SK-N-SH (cell line): Measurements from ENCODE around the gene SCN4B.

Experiments
- ELF1 ChIP-seq: IDR thresholded peaks from 2 replicates; pipeline ENCODE4 v1.4.0; 2012
- FOXJ3 ChIP-seq: sonication (generic); formaldehyde crosslinking; IDR thresholded peaks from 2 replicates; pipeline ENCODE4 v1.5.1; 2020; ENCODE audit warnings: mild to moderate bottlenecking, missing genetic modification reagents
- GABPA ChIP-seq: IDR thresholded peaks from 2 replicates; pipeline ENCODE4 v1.4.0; 2012; ENCODE audit warnings: low read depth, mild to moderate bottlenecking
- JUND ChIP-seq: IDR thresholded peaks from 2 replicates; pipeline ENCODE4 v1.4.0; 2012
- MXI1 ChIP-seq: IDR thresholded peaks from 2 replicates; pipeline ENCODE4 v1.6.1; 2012; ENCODE audit warnings: mild to moderate bottlenecking, low read depth, low read length, improper control_type of control experiment
- NFIC ChIP-seq: IDR thresholded peaks from 2 replicates; pipeline ENCODE4 v1.4.0; 2012; ENCODE audit warnings: borderline replicate concordance
- POLR2AphosphoS5 ChIP-seq: IDR thresholded peaks from 2 replicates; pipeline ENCODE4 v1.6.1; 2012; ENCODE audit warnings: low read depth, low read length
- REST ChIP-seq: IDR thresholded peaks from 2 replicates; pipeline ENCODE4 v1.6.1; 2012; ENCODE audit warnings: mild to moderate bottlenecking, low read depth, low read length, moderate library complexity
- RFX5 ChIP-seq: IDR thresholded peaks from 2 replicates; pipeline ENCODE4 v1.6.1; 2012; ENCODE audit warnings: mild to moderate bottlenecking, improper control_type of control experiment, low read length
- SIN3A ChIP-seq: IDR thresholded peaks from 2 replicates; pipeline ENCODE4 v1.6.1; 2012; ENCODE audit warnings: low read depth, mild to moderate bottlenecking, low read length, moderate library complexity, borderline replicate concordance
- TAF1 ChIP-seq: IDR thresholded peaks from 2 replicates; pipeline ENCODE4 v1.6.1; 2012; ENCODE audit warnings: low read depth, mild to moderate bottlenecking, low read length, moderate library complexity, borderline replicate concordance
- YY1 ChIP-seq: IDR thresholded peaks from 2 replicates; pipeline ENCODE4 v1.4.0; 2012; ENCODE audit warnings: low read depth, mild to moderate bottlenecking
- TF ChIP-seq, protein P1 (sequence below): fragments of 200-600 bp; sonication (generic); IDR thresholded peaks from 2 replicates; pipeline ENCODE4 v1.6.1; 2017; ENCODE audit warnings: antibody characterized with exemption, mild to moderate bottlenecking, moderate library complexity
- TF ChIP-seq, protein P2 (sequence below): IDR thresholded peaks from 2 replicates; pipeline ENCODE4 v1.4.0; 2012; ENCODE audit warnings: low read depth

DNA sequence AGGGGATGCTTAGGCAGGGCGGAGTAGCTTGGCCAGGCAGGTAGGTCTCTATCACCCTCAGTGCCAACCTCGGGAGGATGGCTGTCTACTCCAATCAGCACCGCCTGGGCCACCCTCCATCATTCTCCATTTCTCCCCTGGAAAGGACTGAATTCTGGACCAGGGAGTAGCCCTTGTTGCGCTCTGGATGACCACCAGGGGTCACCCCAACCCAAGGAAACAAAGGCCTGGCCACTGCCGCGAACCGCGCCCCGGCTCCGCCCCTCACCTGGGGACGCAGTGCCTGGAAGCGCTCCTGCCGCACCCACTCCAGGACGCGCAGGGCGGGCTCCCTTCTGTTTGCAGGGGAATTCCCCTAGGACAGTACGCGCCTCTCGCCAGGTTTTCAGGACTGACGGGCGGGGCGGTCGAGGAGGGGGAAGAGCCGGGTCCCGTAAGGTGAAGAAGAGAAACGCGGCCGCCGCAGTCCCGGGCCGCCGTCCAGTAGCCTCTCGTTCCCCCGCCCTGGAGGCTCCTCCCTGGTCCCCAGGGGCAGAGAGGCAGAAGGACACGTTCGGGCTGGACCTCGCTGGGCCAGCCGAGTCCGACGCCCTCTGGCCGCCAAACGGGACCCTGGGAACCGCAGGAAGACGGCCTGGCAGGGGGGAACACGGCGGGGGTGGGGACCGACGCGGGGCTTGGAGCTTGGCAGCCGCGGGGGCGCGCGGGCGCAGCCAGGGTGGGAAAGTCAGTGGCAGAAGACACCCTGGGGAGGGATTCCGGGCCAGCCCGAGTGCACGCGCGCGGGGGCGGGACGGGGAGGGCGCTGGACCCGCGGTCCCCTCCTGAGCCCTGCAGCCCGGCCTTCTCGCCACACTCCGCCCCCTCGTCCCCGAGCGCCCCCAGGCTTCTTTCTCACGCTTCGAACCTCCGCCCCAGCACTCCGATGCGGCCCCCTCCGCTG lies 7.1 kb downstream of the SCN4B start:
- TF ChIP-seq, protein P1, sequence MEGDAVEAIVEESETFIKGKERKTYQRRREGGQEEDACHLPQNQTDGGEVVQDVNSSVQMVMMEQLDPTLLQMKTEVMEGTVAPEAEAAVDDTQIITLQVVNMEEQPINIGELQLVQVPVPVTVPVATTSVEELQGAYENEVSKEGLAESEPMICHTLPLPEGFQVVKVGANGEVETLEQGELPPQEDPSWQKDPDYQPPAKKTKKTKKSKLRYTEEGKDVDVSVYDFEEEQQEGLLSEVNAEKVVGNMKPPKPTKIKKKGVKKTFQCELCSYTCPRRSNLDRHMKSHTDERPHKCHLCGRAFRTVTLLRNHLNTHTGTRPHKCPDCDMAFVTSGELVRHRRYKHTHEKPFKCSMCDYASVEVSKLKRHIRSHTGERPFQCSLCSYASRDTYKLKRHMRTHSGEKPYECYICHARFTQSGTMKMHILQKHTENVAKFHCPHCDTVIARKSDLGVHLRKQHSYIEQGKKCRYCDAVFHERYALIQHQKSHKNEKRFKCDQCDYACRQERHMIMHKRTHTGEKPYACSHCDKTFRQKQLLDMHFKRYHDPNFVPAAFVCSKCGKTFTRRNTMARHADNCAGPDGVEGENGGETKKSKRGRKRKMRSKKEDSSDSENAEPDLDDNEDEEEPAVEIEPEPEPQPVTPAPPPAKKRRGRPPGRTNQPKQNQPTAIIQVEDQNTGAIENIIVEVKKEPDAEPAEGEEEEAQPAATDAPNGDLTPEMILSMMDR = peak; percentile 91
- TF ChIP-seq YY1 = no peak
- no peak for TF ChIP-seq ELF1
- TF ChIP-seq REST = no peak
- no peak for TF ChIP-seq SIN3A
- TF ChIP-seq JUND = no peak
- no peak for TF ChIP-seq NFIC
- no peak for TF ChIP-seq GABPA
- no peak for TF ChIP-seq MXI1
- no peak for TF ChIP-seq FOXJ3 (CRISPR knock-in tag)
- TF ChIP-seq TAF1 = no peak
- no peak for TF ChIP-seq POLR2AphosphoS5
- TF ChIP-seq, protein P2, sequence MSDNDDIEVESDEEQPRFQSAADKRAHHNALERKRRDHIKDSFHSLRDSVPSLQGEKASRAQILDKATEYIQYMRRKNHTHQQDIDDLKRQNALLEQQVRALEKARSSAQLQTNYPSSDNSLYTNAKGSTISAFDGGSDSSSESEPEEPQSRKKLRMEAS = no peak
- TF ChIP-seq RFX5 = no peak
